Skeletal muscle tissue (tissue), 4 donors: ENCODE data around the gene KERA. TPM values are rescaled to one million over a fixed set of nuclear protein-coding genes. Genes with fewer than 3 reads are reported as not detected.

Experiments used
- H3K27ac ChIP-seq: one replicate; pipeline ENCODE4 v1.7.0; 2013; ENCODE audit warnings: mild to moderate bottlenecking, low read depth, low read length, inconsistent platforms
- H3K27me3 ChIP-seq, 3 donors: one replicate each; pipeline ENCODE4 v1.7.0; 2013; ENCODE audit warnings: low read length in 3 of 3; ENCODE audit not compliant: control insufficient read depth in 3 of 3, insufficient read depth in 3 of 3
- H3K36me3 ChIP-seq, 3 donors: one replicate each; pipeline ENCODE4 v1.7.0; 2013; ENCODE audit warnings: low read length in 3 of 3; ENCODE audit not compliant: control insufficient read depth in 3 of 3, insufficient read depth in 3 of 3
- H3K4me1 ChIP-seq, 3 donors: one replicate each; pipeline ENCODE4 v1.7.0; 2013; ENCODE audit warnings: low read length in 3 of 3, mild to moderate bottlenecking in 3 of 3; ENCODE audit not compliant: control insufficient read depth in 3 of 3, insufficient read depth in 3 of 3
- H3K4me3 ChIP-seq, 3 donors: one replicate each; pipeline ENCODE4 v1.7.0; 2013; ENCODE audit warnings: low read length in 3 of 3
- H3K9ac ChIP-seq, 3 donors: one replicate each; pipeline ENCODE4 v1.7.0; 2013; ENCODE audit warnings: low read length in 3 of 3, mild to moderate bottlenecking in 3 of 3, moderate library complexity in 2 of 3, low read depth in 1 of 3
- H3K9me3 ChIP-seq, 3 donors: one replicate each; pipeline ENCODE4 v1.7.0; 2013; ENCODE audit warnings: low read length in 3 of 3; ENCODE audit not compliant: control insufficient read depth in 3 of 3
- total RNA-seq: library from RNA; depleted of rRNA; stranded (reverse); fragments of >200 nt; gene quantifications from one replicate; pipeline ENCODE4 v1.2.3, GENCODE V29; 2014
- donor health status: Osteomylitis.

The KERA gene
- total RNA-seq, 1 donor from 2014 or later, result 56.4 TPM

DNA sequence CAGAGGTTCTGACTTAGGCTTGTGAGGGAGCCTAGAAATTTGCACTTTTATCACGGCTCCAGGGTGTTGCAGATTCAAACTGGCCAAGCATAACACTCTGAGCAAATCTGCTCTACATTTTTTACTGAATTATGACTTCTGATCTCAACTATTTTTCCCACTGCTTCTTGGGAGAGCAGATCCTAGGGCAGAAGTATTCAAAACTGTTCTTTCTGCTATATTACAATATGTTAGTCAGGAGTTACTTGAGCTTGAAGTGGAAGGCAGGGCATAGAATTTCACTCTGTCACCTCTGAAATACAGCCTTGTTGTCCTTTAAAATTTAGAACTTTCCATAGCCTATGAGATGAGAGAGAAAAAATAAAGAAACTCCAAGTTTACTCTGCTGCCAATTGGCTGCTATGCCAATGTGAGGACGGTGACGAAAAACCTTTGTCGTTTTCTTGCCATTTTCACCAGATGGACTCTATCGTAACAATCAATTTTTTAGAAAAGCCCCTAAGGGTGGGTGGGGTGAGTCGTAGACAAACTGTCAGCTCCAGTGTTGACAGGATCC is 16.4 kb upstream of the KERA start:
- Histone ChIP-seq H3K4me3 (no peak overlapping the region), H3K9ac (no peak overlapping the region), H3K9me3 (no peaks in the 10 kb centered on the region), H3K4me1 (no peaks in the 10 kb centered on the region), H3K36me3 (no peaks in the 10 kb centered on the region), H3K27me3 (no peaks in the 10 kb centered on the region), H3K27ac (no peak overlapping the region)

DNA sequence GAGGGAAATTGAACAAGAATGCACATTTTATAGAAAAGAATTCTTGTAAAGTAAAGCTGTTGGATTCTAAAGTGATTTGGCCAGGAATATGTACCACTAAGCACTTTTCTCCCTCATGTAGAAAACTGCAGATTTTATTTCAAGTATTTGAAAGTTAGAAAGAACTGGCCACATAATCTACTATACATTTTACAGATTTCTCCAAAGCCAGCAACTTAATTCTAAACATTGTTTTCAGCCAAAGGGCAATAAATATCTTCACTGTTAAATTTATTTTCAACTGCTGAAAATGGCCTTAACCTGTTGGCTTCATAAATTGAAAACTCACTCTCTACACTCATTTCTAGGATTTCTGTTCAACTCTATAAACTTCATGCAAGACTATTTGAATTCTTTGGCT is 15.6 kb upstream of the KERA start:
- no peaks in the 10 kb centered on the region for H3K9me3 ChIP-seq
- H3K36me3 ChIP-seq, result no peaks in the 10 kb centered on the region
- no peak overlapping the region for H3K4me3 ChIP-seq
- no peak overlapping the region for H3K27ac ChIP-seq
- no peaks in the 10 kb centered on the region for H3K4me1 ChIP-seq
- H3K27me3 ChIP-seq, result no peaks in the 10 kb centered on the region
- no peak overlapping the region for H3K9ac ChIP-seq

DNA sequence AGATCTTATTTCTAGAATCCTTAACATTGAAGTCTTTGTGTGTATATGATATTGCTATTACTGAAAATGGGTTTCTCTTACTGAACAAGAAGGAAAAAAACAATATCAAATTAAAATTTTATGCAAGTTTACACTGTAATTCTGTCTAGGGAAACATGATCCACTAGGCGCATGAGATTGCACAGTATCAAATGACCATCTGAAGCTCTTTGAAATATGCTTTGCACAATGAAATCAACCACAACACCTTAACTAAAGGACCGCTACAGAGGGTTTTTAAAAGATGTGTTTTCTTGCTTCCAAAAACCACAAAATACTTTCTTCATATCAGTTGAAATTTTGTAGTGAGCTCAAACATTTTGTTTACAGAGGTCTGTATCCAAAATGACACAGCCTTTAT is 15.1 kb upstream of the KERA start:
- H3K4me1 ChIP-seq, result no peaks in the 10 kb centered on the region
- H3K4me3 ChIP-seq, result no peak overlapping the region
- H3K27ac ChIP-seq, result no peak overlapping the region
- H3K27me3 ChIP-seq, result no peaks in the 10 kb centered on the region
- no peaks in the 10 kb centered on the region for H3K36me3 ChIP-seq
- no peak overlapping the region for H3K9ac ChIP-seq
- H3K9me3 ChIP-seq, result no peaks in the 10 kb centered on the region

DNA sequence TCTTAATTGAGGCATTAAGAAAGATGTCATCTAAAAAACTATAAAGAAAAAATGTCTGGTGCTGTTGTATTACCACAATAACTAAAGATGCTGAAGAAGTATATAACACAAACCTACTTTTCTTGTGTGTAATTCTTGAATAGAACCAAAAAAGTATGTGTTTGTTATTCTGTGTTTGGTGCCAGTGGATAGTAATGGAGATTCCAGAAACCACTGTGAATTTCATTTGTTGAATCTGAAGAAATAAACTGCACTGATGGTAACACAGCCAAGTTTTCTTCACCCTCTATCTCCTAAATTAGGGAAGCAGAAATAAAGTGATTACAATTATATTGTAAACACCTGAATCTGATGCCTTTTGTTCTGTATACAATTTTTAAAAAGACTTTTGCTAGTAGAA is 13.1 kb upstream of the KERA start:
- H3K9ac ChIP-seq, result no peak overlapping the region
- no peak overlapping the region for H3K27ac ChIP-seq
- H3K36me3 ChIP-seq, result no peaks in the 10 kb centered on the region
- no peaks in the 10 kb centered on the region for H3K4me1 ChIP-seq
- no peaks in the 10 kb centered on the region for H3K27me3 ChIP-seq
- H3K4me3 ChIP-seq, result no peak overlapping the region
- H3K9me3 ChIP-seq, result no peaks in the 10 kb centered on the region

DNA sequence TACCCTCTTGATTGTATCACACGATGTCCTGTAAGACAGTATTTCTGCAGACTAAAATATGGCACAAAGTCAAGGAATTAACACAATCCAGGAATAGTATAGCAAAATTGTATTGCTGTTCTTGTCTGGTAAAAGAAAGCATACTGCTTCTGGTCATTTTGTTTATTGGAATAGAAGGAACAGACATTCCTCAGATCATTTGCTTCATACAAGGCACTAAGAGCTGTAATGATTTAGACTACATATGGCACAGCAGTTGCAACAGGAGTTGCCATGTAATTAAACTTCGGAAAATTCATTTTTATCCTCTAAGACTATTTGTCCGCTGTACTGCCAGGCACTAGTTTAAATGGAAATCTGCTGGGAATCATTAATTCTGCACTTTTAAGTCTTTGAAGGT is 7.6 kb upstream of the KERA start:
- Histone ChIP-seq H3K4me1 (no peaks in the 10 kb centered on the region), H3K9me3 (no peaks in the 10 kb centered on the region), H3K9ac (no peak overlapping the region), H3K36me3 (no peaks in the 10 kb centered on the region), H3K27me3 (no peaks in the 10 kb centered on the region), H3K27ac (no peak overlapping the region), H3K4me3 (no peak overlapping the region)

DNA sequence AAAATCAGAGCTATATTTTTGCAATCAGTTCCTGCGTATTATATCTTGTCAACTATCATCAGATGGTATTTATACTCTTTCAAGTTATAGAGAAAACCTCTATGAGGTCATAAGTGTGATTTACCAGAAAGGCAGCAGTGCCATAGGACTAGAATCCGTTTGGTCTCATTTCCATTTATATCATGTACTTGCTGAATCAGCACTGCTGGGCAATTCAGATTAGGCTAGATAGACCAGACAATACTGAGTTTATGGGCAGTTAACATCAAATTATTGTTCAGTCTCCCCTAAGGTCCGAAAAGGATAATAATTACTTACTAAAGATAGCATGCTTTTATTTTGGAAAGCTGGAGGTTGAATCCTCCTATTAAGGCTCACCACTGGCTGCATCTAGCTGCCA is 6.8 kb upstream of the KERA start:
- Histone ChIP-seq H3K4me1 (no peaks in the 10 kb centered on the region), H3K9ac (no peak overlapping the region), H3K27me3 (no peaks in the 10 kb centered on the region), H3K9me3 (no peaks in the 10 kb centered on the region), H3K27ac (no peak overlapping the region), H3K36me3 (no peaks in the 10 kb centered on the region), H3K4me3 (no peak overlapping the region)

DNA sequence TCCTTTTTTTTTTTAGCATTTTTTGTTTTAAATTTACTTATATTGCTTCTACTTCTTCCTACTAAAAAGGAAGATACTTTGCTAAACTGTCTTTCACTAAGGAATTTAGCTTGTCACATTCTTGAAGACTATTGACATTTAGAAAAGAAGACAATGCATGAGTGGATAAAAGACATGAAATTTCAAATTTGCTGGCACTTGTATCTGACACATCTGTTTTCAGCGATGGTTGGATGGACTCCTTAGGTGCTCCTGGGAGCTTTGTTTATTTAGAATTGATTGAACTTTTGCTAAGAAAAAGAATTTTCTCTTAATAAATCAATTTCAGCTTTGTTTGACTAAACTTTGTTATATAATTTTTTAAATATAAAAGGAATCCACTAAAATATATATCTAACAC is 3.3 kb upstream of the KERA start:
- Histone ChIP-seq H3K27ac (no peak overlapping the region), H3K4me3 (no peak overlapping the region), H3K27me3 (no peaks in the 10 kb centered on the region), H3K9me3 (no peaks in the 10 kb centered on the region), H3K9ac (no peak overlapping the region), H3K4me1 (no peaks in the 10 kb centered on the region), H3K36me3 (no peaks in the 10 kb centered on the region)

DNA sequence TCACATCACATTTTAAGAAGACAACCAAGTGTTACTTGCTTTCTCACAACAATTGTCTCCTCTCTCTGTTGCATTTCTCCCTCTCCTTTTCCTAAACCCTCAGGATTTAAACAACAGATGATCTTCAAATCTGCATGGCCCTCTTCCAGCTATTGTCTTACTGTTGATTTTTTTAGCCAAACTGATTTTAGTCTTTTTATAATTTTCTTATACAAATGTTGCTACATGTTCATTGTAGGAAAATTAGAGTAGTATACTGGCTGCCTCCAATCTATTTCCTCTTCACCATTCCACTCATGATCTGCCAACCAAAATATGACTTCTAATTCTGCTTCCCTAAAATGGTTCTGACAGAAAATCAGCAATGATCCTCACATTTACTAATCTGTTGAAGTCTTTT is 1.4 kb upstream of the KERA start:
- Histone ChIP-seq H3K4me1 (no peaks in the 10 kb centered on the region), H3K9ac (no peak overlapping the region), H3K27ac (no peak overlapping the region), H3K9me3 (no peaks in the 10 kb centered on the region), H3K4me3 (no peak overlapping the region), H3K27me3 (no peaks in the 10 kb centered on the region), H3K36me3 (no peaks in the 10 kb centered on the region)

DNA sequence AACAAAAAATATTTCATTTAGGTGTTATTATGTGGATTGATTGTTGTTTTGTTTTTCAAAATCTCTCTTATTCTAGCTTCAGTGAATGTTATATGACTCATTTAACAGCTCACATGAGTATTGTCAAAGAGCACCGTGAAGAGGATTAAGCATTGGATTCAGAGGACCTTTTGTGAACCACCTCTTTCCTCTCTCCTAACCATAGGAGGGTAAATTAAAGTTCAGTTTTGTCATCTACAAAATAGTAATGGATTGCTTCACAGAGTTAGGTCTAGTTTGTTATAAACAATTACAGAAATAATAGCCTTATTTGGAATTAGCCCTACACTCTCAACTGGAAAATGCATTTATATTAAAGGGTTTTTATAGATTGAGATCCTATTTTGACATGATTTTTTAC is 962 bp upstream of the KERA start:
- no peaks in the 10 kb centered on the region for H3K9me3 ChIP-seq
- no peak overlapping the region for H3K27ac ChIP-seq
- H3K36me3 ChIP-seq, result no peaks in the 10 kb centered on the region
- no peak overlapping the region for H3K4me3 ChIP-seq
- no peaks in the 10 kb centered on the region for H3K4me1 ChIP-seq
- no peak overlapping the region for H3K9ac ChIP-seq
- no peaks in the 10 kb centered on the region for H3K27me3 ChIP-seq

DNA sequence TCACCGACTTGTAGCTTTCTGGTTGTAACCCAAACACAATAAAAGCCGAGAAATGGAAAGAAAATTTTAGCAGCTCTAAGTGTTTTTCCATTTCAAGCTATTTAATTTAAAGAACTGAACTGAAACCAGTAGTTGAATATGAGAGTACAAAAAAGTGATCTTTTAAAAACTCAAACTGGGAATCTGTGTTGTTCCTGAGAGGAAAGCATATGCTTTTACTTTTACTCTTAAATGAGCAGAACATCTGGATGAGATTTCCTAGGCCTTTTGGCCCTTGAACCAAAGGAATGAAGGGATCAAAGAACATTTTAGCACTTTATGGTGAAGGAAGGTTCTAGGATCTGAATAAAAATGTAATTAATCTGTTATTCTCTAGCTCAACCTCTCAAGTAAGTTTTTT is 1.3 kb downstream of the KERA start:
- Histone ChIP-seq H3K27ac (no peak overlapping the region), H3K9me3 (no peaks in the 10 kb centered on the region), H3K27me3 (no peaks in the 10 kb centered on the region), H3K4me1 (peaks cover 0 to 5% (median 0%) of the 10 kb centered on the region in 3 donors), H3K9ac (no peak overlapping the region), H3K4me3 (no peak overlapping the region), H3K36me3 (no peaks in the 10 kb centered on the region)

DNA sequence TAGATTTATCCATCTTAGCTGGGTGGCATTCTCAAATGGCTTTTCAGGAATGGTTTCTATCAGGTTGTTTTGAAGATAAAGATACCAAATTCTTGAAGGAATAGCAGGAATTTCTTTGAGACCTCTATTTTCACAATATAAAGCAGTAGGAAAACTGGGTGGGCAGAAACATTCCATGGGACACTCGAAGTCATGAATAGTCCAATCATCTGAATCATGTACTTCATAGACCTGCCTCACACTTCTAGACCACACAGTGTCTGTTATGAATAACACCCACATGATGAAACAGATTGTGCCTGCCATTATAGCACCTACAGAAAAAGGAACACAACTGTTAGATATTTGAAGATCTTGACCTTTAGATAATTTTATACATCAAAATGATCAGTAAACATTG is 1.8 kb downstream of the KERA start:
- Histone ChIP-seq H3K9me3 (no peaks in the 10 kb centered on the region), H3K27me3 (no peaks in the 10 kb centered on the region), H3K4me1 (peaks cover 0 to 5% (median 0%) of the 10 kb centered on the region in 3 donors), H3K9ac (no peak overlapping the region), H3K36me3 (no peaks in the 10 kb centered on the region), H3K4me3 (no peak overlapping the region), H3K27ac (no peak overlapping the region)
